ENCODE data around the gene MYCBP2. TPM values are rescaled to one million over a fixed set of nuclear protein-coding genes. Genes with fewer than 3 reads are reported as not detected.

Gene MYCBP2
- 100 to 1,000 TPM in 1 of 2 experiments, 10 to 100 TPM in 1; 81.9 to 105 TPM for total RNA-seq

GRCh38 chr13:77326905-77327604, at the start of gene MYCBP2:
TSS of gene MYCBP2 (minus strand) at chr13:77327094. CDS start at chr13:77326775, 319 bp downstream.
- ChIA-PET POLR2A (interaction anchor here (0.7 to 6.5 kb wide), 17 partner anchors 10 to 441 kb away, joined by 3 to 129 read pairs (median 4); partner anchors contain the start of genes CLN5, FBXL3, KCTD12 and SLAIN1), CTCF (interaction anchor here (0.7 to 6.2 kb wide), 10 partner anchors 9 to 336 kb away, joined by 3 to 47 read pairs (median 4); partner anchors contain the start of gene CLN5)
- Mint-ChIP-seq H3K36me3 (ENCODE audit: low read depth) (peaks cover 31% of the 10 kb centered on the region), H3K27ac (peak within 1 kb of the TSS; percentile 95), H3K27me3 (no peaks in the 10 kb centered on the region), H3K4me3 (peak within 1 kb of the TSS; percentile 93), H3K4me1 (peaks cover 62% of the 10 kb centered on the region), H3K9me3 (no peaks in the 10 kb centered on the region)
- DNase-seq = peak; percentile 97

GRCh38 chr13:77375560-77376108, 48.7 kb upstream of the MYCBP2 start:
- ChIA-PET POLR2A (no interaction called here), CTCF (no interaction called here)
- H3K4me3 Mint-ChIP-seq = no peak overlapping the region
- no peaks in the 10 kb centered on the region for H3K9me3 Mint-ChIP-seq
- peaks cover 2% of the 10 kb centered on the region for H3K4me1 Mint-ChIP-seq
- no peaks in the 10 kb centered on the region for H3K36me3 Mint-ChIP-seq (ENCODE audit: low read depth)
- H3K27ac Mint-ChIP-seq = no peak overlapping the region
- no peaks in the 10 kb centered on the region for H3K27me3 Mint-ChIP-seq
- no peak for DNase-seq

- Mint-ChIP-seq H3K4me3 (no peak overlapping the region), H3K9me3 (no peaks in the 10 kb centered on the region), H3K27me3 (no peaks in the 10 kb centered on the region), H3K36me3 (ENCODE audit: low read depth) (no peaks in the 10 kb centered on the region), H3K4me1 (peaks cover 2% of the 10 kb centered on the region), H3K27ac (no peak overlapping the region)
- ChIA-PET POLR2A (no interaction called here), CTCF (no interaction called here)
- no peak for DNase-seq
Observed at GRCh38 chr13:77374786-77375185, 47.9 kb upstream of the MYCBP2 start.

GRCh38 chr13:77374339-77374738, 47.4 kb upstream of the MYCBP2 start:
- Mint-ChIP-seq H3K4me3 (no peak overlapping the region), H3K27me3 (no peaks in the 10 kb centered on the region), H3K27ac (no peak overlapping the region), H3K4me1 (peaks cover 2% of the 10 kb centered on the region), H3K9me3 (no peaks in the 10 kb centered on the region), H3K36me3 (ENCODE audit: low read depth) (no peaks in the 10 kb centered on the region)
- CTCF ChIA-PET = no interaction called here
- no peak for DNase-seq
- POLR2A ChIA-PET = no interaction called here

GRCh38 chr13:77373502-77373901, 46.6 kb upstream of the MYCBP2 start:
- ChIA-PET CTCF (no interaction called here), POLR2A (no interaction called here)
- no peak for DNase-seq
- no peaks in the 10 kb centered on the region for H3K36me3 Mint-ChIP-seq (ENCODE audit: low read depth)
- no peak overlapping the region for H3K27ac Mint-ChIP-seq
- H3K4me1 Mint-ChIP-seq = peaks cover 2% of the 10 kb centered on the region
- no peak overlapping the region for H3K4me3 Mint-ChIP-seq
- no peaks in the 10 kb centered on the region for H3K9me3 Mint-ChIP-seq
- peaks cover under 1% of the 10 kb centered on the region for H3K27me3 Mint-ChIP-seq

GRCh38 chr13:77372275-77372674, 45.4 kb upstream of the MYCBP2 start:
- H3K4me3 Mint-ChIP-seq = no peak overlapping the region
- H3K36me3 Mint-ChIP-seq (ENCODE audit: low read depth) = no peaks in the 10 kb centered on the region
- H3K4me1 Mint-ChIP-seq = peaks cover 2% of the 10 kb centered on the region
- ChIA-PET CTCF (no interaction called here), POLR2A (no interaction called here)
- DNase-seq = no peak
- peaks cover 5% of the 10 kb centered on the region for H3K27me3 Mint-ChIP-seq
- H3K27ac Mint-ChIP-seq = no peak overlapping the region
- H3K9me3 Mint-ChIP-seq = no peaks in the 10 kb centered on the region

- H3K9me3 Mint-ChIP-seq = no peaks in the 10 kb centered on the region
- ChIA-PET CTCF (no interaction called here), POLR2A (no interaction called here)
- no peak for DNase-seq
- no peaks in the 10 kb centered on the region for H3K36me3 Mint-ChIP-seq (ENCODE audit: low read depth)
- peaks cover 2% of the 10 kb centered on the region for H3K4me1 Mint-ChIP-seq
- H3K4me3 Mint-ChIP-seq = no peak overlapping the region
- peaks cover 5% of the 10 kb centered on the region for H3K27me3 Mint-ChIP-seq
- no peak overlapping the region for H3K27ac Mint-ChIP-seq
Observed at GRCh38 chr13:77370888-77371287, 44.0 kb upstream of the MYCBP2 start.

- DNase-seq = no peak
- CTCF ChIA-PET = no interaction called here
- POLR2A ChIA-PET = no interaction called here
- Mint-ChIP-seq H3K9me3 (no peaks in the 10 kb centered on the region), H3K27ac (no peak overlapping the region), H3K4me1 (no peaks in the 10 kb centered on the region), H3K36me3 (ENCODE audit: low read depth) (no peaks in the 10 kb centered on the region), H3K4me3 (no peak overlapping the region), H3K27me3 (no peaks in the 10 kb centered on the region)
Observed at GRCh38 chr13:77362166-77362565, 35.3 kb upstream of the MYCBP2 start.

GRCh38 chr13:77360032-77360685, 33.3 kb upstream of the MYCBP2 start:
- POLR2A ChIA-PET = no interaction called here
- Mint-ChIP-seq H3K4me3 (no peak overlapping the region), H3K9me3 (no peaks in the 10 kb centered on the region), H3K36me3 (ENCODE audit: low read depth) (no peaks in the 10 kb centered on the region), H3K27ac (no peak overlapping the region), H3K4me1 (no peaks in the 10 kb centered on the region), H3K27me3 (no peaks in the 10 kb centered on the region)
- DNase-seq = no peak
- CTCF ChIA-PET = no interaction called here

- CTCF ChIA-PET = no interaction called here
- Mint-ChIP-seq H3K27ac (no peak overlapping the region), H3K4me1 (peaks cover under 1% of the 10 kb centered on the region), H3K27me3 (no peaks in the 10 kb centered on the region), H3K9me3 (no peaks in the 10 kb centered on the region), H3K4me3 (no peak overlapping the region), H3K36me3 (ENCODE audit: low read depth) (no peaks in the 10 kb centered on the region)
- DNase-seq = no peak
- POLR2A ChIA-PET = no interaction called here
Observed at GRCh38 chr13:77359171-77359570, 32.3 kb upstream of the MYCBP2 start.

- DNase-seq = no peak
- Mint-ChIP-seq H3K4me3 (no peak overlapping the region), H3K36me3 (ENCODE audit: low read depth) (no peaks in the 10 kb centered on the region), H3K9me3 (no peaks in the 10 kb centered on the region), H3K27ac (no peak overlapping the region), H3K27me3 (no peaks in the 10 kb centered on the region), H3K4me1 (peaks cover 3% of the 10 kb centered on the region)
- POLR2A ChIA-PET = no interaction called here
- CTCF ChIA-PET = no interaction called here
Observed at GRCh38 chr13:77358001-77358400, 31.1 kb upstream of the MYCBP2 start.

- no peaks in the 10 kb centered on the region for H3K27me3 Mint-ChIP-seq
- ChIA-PET CTCF (no interaction called here), POLR2A (no interaction called here)
- H3K27ac Mint-ChIP-seq = no peak overlapping the region
- no peak for DNase-seq
- H3K9me3 Mint-ChIP-seq = no peaks in the 10 kb centered on the region
- peaks cover 3% of the 10 kb centered on the region for H3K4me1 Mint-ChIP-seq
- H3K36me3 Mint-ChIP-seq (ENCODE audit: low read depth) = no peaks in the 10 kb centered on the region
- no peak overlapping the region for H3K4me3 Mint-ChIP-seq
Observed at GRCh38 chr13:77356155-77356554, 29.3 kb upstream of the MYCBP2 start.

- Mint-ChIP-seq H3K4me1 (peaks cover 3% of the 10 kb centered on the region), H3K4me3 (no peak overlapping the region), H3K9me3 (no peaks in the 10 kb centered on the region), H3K27ac (no peak overlapping the region), H3K27me3 (no peaks in the 10 kb centered on the region), H3K36me3 (ENCODE audit: low read depth) (no peaks in the 10 kb centered on the region)
- no peak for DNase-seq
- ChIA-PET CTCF (no interaction called here), POLR2A (no interaction called here)
Observed at GRCh38 chr13:77353995-77354394, 27.1 kb upstream of the MYCBP2 start.

- ChIA-PET POLR2A (no interaction called here), CTCF (no interaction called here)
- H3K36me3 Mint-ChIP-seq (ENCODE audit: low read depth) = no peaks in the 10 kb centered on the region
- H3K27me3 Mint-ChIP-seq = no peaks in the 10 kb centered on the region
- H3K9me3 Mint-ChIP-seq = no peaks in the 10 kb centered on the region
- no peak overlapping the region for H3K4me3 Mint-ChIP-seq
- H3K4me1 Mint-ChIP-seq = peaks cover 3% of the 10 kb centered on the region
- no peak overlapping the region for H3K27ac Mint-ChIP-seq
- no peak for DNase-seq
Observed at GRCh38 chr13:77351315-77351714, 24.4 kb upstream of the MYCBP2 start.
